Fibroblast of lung (primary cell): Measurements from ENCODE around the gene ERI3.

Source experiments
- EZH2 ChIP-seq: IDR thresholded peaks from 2 replicates; pipeline ENCODE4 v1.5.1; 2012; ENCODE audit warnings: low read length, control low read depth, mild to moderate bottlenecking; ENCODE audit errors: missing control alignments
- TF ChIP-seq, protein P1 (sequence below), 2 donors: IDR thresholded peaks in 1 of 2; conservative IDR thresholded peaks in 1 of 2; 1 replicate in 1 of 2; 2 replicates in 1 of 2; pipeline ENCODE4 v1.5.1; 2011 to 2012; ENCODE audit warnings: low read length in 2 of 2, control low read depth in 1 of 2, inconsistent platforms in 1 of 2, low read depth in 1 of 2, mild to moderate bottlenecking in 1 of 2

DNA sequence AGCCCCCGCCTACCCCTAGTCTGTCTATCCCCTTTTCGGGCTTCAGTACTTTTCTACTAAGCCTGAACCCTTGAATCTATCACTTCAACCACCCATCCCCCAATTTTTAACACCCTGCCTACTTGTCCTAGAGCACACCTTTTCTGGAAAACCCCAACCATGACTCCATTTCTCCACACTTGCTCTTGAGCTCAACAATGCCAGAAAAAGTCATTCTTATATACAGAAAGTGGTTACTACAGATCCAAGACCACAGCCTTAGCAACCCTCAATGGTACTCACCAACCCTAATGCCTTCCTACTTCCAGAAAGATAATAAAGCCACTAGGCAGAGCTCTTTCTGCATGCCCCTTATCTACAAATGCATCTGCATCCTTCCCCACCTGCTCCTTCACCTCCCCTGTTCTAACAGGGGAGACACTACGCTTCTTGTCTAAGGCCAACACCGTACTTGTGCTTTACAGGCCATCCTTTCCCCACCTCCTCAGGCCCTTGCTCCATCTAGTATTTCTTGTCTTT lies 100.6 kb downstream of the ERI3 start:
- TF ChIP-seq EZH2 = no peak
- TF ChIP-seq, protein P1, sequence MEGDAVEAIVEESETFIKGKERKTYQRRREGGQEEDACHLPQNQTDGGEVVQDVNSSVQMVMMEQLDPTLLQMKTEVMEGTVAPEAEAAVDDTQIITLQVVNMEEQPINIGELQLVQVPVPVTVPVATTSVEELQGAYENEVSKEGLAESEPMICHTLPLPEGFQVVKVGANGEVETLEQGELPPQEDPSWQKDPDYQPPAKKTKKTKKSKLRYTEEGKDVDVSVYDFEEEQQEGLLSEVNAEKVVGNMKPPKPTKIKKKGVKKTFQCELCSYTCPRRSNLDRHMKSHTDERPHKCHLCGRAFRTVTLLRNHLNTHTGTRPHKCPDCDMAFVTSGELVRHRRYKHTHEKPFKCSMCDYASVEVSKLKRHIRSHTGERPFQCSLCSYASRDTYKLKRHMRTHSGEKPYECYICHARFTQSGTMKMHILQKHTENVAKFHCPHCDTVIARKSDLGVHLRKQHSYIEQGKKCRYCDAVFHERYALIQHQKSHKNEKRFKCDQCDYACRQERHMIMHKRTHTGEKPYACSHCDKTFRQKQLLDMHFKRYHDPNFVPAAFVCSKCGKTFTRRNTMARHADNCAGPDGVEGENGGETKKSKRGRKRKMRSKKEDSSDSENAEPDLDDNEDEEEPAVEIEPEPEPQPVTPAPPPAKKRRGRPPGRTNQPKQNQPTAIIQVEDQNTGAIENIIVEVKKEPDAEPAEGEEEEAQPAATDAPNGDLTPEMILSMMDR (conservative IDR thresholded peaks at IDR 0.05 in 1 of 2, IDR thresholded peaks at IDR 0.05 in 1 of 2; ENCODE audit: low read depth in 1 of 2, low read length in 2 of 2) = no peak
